ENCODE results near the gene MTF2.
"Not testable (repeated sequence)": the region's sequence is repeated elsewhere in the genome, so short reads cannot be mapped to it uniquely, and the experiment has no call there.

Gene MTF2

DNA sequence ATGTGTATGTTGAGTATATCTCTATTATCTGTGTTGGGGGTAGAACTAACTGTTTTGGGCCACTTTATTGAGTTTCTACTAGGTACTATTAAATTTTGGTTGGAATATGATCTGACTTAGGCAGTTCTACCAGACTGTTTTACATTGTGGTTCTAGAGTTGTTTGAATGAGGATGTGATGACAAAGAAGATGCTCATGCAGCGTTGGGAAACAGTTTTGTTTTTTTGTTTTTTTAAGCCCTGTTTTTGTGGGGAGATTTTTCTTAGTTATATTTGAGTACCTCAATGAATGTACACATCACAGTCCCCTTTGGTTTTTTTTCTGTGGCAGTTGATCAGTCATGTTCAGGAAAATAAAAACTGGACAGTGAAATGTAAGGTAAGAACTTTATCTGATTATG, 61.0 kb downstream of the MTF2 start:
- DNase-seq (ENCODE audit: low read depth, low spot score): no peak

DNA sequence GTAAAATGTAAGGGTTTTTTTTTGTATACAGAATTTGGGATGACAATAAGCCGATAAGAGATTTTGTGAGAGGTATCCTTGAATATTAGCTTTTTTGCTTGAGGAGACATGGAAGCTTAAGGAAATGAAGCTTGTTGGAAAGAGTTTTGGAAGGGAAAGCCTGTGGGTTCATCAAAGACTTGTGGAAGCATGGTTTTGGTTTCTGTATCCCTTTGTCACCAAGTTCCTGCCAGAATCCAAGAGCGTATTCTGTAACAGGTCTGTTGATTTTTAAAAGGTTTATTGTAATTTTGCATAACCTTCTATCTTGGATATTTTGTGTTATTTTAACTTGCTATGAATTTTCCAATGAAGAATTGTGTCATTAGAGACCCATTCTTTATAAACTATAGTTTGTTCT, 63.1 kb downstream of the MTF2 start:
- no peak for DNase-seq (ENCODE audit: low read depth, low spot score)

DNA sequence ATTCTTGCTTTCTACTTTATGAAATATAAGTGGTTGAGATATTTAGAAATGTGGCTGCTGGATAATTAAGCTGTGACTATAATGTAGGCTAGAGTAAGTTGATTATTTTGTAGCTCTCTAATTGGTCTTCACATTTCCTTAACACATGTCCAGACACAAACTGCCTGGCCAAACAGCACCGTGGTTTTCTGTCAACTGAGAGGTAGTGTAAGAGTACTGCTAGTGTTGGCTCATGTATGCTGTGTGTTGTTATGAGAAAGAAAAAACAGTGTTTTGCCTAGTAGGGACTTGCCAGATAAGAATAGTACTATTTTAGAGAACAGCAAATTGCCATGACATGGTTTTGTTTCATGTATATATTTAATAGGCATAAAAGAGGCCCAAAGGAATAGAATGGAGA, 64.1 kb downstream of the MTF2 start:
- DNase-seq (ENCODE audit: low read depth, low spot score): no peak

DNA sequence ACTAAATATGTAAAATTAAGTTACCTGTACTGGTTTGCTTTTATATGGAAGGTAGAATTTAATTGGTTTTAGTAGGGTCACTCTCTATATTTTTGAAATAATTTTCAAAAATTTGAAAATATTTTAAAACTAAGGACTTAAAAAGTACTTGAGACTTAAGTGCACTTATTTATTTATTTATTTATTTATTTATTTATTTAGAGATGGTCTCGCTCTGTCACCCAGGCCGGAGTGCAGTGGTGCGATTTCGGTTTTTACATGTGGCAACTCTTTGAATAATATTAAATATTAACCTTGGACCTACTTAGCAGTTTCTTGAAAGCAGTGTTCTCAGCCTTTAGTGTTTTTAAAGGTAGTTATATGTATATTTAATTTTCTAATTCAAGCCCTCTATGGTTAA, 64.7 kb downstream of the MTF2 start:
- no peak for DNase-seq (ENCODE audit: low read depth, low spot score)

DNA sequence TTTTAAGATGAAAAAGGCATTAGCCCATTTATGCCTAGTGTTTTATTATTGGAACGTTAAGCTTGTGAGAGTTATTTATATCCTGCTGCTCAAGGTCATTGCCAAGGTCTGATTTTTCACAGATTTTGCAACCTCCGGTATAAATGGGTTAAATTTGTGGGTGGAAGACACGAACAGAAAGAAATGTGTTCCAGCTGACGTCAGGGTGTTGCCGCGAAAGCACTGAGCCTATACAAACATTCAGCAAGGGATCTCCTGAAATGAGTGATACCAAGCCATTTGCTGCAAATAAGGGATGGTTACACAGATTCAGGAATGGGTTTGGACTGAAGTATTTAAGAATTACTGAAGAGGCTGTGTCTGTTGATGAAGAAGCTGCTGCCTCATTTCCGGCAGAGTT, 68.9 kb downstream of the MTF2 start:
- no peak for DNase-seq (ENCODE audit: low read depth, low spot score)

DNA sequence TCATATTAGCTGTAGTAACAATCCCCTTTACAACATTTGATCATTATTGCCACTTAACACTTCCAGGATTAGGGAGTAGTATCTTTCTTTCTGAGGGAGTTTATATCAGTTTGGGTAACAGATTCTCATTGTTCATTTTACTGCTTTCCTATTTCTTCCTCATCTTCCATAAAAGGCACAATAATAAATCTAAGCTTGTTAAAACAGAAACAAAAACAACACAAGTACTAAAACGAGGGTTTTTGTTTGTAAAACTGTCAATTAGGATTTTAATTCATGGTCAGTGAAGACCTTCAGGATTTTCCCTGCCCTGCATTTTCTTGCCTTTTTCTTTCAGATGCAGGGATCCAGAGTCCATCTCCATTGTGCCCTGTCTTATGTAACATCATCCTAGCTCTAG, 71.6 kb downstream of the MTF2 start:
- no peak for DNase-seq (ENCODE audit: low read depth, low spot score)

DNA sequence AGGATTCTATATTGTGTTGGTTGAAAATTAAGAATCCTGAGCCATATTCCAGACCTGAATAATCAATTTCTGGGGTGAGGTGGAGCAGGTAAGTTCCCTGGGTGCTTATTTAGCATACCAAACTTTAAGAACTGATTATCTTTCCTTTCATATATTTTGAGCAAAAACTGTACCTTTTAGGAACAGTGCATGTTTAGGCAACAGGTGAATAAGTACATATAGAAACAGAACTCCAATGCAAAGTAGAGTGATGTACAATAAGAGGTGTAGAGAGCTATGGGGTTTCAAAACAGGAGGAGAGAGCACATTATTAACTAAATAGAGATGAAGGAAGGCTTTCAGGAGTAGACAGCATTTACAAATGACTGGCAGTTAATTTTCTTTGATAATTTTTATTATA, 72.4 kb downstream of the MTF2 start:
- DNase-seq (ENCODE audit: low read depth, low spot score): no peak

DNA sequence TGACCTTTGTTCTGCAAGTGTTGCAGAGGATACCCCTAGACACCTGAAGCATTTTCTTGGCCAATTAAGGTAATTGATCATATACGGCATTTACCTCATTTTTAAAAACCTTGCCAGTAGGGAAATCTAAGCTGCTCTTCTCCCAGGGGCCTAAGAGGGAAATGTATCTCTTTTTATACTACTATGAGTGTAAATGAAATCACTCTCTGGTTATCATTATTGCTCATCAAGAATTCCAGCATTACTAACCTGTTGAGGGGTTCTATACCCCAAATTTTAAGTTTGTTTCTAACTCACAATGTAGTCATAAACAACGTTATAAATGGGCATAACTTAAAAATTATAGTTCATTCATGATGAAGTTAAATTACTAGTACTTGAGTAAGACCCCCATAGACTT, 73.8 kb downstream of the MTF2 start:
- DNase-seq (ENCODE audit: low read depth, low spot score): no peak

DNA sequence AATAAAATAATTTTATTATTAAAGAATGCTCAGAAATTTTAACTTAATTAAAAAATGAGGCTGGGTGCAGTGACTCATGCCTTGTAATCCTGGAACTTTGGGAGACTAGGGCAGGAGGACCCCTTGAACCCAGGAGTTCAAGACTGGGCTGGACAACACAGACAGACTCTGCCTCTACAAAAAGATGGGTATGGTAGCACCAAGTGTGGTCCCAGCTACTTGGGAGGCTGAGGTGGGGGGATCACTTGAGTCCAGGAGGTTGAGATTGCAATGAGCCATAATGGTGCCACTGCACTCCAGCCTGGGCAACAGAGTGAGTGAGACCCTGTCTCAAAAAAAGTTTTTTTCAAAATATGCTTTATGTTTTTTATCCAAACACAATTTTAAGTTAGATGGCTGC, 75.8 kb downstream of the MTF2 start:
- no peak for DNase-seq (ENCODE audit: low read depth, low spot score)

DNA sequence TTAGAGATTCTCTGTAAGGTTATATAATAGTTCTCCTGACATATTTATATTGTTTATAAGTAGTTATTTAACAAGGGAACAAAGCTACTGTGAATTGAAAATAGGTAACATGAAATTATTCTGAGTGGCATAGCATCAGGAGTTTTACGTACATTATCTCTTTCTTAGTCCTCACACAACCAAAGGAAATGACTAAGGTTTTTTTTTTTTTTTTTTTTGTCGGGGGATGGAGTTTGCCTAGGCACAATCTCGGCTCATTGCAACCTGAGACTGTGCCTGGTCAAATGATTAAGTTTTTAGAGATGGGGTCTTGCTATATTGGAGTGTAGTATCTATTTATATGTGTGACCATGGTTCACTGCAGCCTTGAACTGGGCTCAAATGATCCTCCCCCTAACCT, 76.3 kb downstream of the MTF2 start:
- no peak for DNase-seq (ENCODE audit: low read depth, low spot score)

DNA sequence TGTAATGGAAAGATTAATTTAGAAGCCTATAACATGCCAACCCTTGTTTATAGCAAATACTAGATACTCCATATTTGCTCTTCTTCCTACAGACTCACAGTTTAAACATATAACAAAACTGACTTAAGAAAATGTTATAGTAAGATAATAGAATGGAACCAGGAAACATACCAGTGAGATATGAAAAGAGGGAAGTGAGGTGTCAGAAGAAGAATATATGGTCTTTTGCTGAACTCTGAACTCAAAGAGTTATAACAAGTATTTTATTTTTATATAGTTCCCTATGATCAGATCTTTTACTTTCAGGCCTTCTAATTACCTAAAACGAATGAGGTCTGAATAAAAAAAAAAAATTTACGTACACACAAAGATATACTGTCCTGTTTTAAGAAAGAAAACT, 80.3 kb downstream of the MTF2 start:
- DNase-seq (ENCODE audit: low read depth, low spot score): no peak

DNA sequence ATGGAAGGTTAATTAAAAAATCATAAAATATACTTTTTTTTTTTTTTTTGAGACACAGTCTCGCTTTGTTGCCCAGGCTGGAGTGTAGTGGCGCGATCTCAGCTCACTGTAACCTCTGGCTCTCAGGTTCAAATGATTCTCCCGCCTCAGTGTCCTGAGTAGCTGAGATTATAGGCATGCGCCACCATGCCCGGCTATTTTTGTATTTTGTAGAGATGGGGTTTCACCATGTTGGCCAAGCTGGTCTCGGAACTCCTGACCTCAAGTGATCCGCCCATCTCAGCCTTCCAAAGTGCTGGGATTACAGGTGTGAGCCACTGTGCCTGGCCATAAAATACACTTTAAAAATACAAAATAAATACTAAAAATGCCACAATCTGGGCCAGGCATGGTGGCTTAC, 84.2 kb downstream of the MTF2 start:
- not testable (repeated sequence) for DNase-seq (ENCODE audit: low read depth, low spot score)

DNA sequence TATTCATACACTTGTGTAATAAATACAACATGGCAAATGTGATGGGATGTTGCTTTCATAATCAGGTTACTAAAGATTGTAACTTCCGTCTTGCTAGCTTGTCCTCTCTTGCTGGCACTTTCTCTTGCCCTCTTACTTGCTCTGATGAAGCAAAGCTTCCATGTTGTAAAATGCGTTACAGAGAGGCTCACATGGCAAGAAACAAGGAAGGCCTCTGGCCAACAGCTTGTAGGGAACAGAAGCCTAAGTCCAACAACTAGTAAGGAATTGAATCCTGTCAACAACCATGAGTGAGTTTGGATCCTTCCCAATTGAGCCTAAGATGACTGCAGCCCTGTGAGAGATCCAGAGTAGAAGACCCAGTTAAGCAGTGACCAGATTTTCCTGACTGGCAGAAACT, 85.7 kb downstream of the MTF2 start:
- no peak for DNase-seq (ENCODE audit: low read depth, low spot score)

DNA sequence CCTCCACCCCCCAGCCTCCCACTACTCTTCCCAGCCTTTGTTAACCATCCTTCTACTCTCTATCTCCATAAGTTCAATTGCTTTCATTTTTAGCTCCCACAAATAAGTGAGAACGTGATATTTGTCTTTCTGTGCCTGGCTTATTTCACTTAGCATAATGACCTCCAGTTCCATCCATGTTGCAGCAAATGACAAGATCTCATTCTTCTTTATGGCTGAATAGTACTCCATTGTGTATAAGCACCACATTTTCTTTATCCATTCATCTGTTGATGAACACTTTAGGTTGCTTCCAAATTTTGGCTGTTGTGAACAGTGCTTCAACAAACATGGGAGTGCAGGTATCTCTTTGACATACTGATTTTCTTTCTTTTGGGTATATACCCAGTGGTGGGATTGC, 86.8 kb downstream of the MTF2 start:
- not testable (repeated sequence) for DNase-seq (ENCODE audit: low read depth, low spot score)

DNA sequence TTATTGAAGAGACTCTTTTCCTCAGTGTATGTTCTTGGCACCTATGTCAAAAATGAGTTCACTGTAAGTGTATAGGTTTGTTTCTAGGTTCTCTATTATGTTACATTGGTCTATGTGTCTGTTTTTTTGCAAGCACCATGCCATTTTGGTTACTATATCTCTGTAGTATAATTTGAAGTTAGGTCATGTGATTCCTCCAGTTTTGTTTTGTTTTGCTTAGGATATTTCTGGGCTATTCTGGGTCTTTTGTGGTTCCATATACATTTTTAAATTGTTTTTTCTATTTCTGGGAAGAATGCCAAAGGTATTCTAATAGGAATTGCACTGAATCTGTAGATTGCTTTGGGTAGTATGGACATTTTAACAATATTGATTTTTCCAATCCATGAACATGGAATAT, 87.9 kb downstream of the MTF2 start:
- DNase-seq (ENCODE audit: low read depth, low spot score): no peak

DNA sequence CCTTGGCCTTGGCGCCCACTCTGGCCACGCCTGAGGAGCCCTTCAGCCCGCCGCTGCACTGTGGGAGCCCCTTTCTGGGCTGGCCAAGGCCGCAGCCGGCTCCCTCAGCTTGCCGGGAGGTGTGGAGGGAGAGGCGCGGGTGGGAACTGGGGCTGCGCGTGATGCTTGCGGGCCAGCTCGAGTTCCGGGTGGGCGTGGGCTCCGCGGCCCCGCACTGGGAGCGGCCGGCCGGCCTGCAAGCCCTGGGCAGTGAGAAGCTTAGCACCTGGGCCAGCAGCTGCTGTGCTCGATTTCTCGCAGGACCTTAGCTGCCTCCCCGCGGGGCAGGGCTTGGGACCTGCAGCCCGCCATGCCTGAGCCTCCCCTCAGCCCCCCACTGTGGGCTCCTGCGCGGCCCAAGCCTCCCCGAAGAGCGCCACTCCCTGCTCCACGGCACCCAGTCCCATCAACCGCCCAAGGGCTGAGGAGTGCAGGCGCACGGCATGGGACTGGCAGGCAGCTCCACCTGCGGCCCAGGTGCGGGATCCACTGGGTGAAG, 91.1 kb downstream of the MTF2 start:
- DNase-seq (ENCODE audit: low read depth, low spot score): not testable (repeated sequence)

DNA sequence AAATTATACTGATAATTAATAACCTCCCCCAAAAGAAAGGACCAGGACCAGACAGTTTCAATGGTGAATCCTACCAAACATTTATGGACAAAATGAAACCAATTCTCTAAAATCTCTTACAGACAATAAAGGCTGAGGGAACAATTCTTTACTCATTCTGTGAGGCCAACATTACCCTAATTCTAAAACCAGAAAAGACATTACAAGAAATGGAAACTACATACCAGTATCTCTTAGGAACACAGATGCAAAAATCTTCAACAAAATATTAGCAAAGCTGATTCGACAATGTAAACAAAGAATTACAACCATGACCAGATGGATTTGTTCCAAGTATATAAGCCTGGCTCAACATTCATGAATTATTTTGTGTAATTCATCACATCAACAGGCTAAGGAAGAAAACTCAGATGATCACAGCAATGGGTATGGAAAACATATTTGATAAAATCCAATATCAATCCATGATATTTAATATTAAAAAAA, 92.5 kb downstream of the MTF2 start:
- DNase-seq (ENCODE audit: low read depth, low spot score): no peak

DNA sequence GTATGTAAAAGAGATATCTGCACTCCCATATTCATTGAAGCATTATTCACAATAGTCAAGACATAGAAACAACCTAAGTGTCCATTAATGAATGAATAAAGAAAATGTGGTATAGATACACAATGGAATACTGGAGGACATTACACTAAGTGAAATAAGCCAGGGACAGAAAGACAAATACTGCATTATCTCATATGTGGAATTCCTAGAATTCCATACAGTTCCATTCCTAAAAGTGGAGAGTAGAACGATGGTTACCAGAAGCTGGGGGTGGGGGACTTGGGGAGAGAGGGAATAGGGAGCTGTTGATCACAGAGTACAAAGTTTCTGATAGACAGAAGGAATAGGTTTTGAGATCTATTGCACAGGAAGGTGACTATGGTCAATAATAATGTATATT, 93.7 kb downstream of the MTF2 start:
- no peak for DNase-seq (ENCODE audit: low read depth, low spot score)

DNA sequence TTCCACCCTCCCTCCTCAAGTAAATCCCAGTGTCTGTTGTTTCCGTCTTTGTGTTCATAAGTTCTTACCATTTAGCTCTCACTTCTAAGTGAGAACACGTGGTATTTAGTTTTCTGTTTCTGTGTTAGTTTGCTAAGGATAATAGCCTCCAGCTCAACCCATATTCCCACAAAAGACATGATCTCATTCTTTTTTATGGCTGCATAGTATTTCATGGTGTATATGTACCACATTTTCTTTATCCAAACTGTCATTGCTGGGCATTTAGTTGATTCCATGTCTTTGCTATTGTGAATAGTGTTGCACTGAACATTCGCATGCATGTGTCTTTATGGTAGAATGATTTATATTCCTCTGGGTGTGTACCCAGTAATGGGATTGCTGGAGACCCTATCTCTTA, 95.6 kb downstream of the MTF2 start:
- not testable (repeated sequence) for DNase-seq (ENCODE audit: low read depth, low spot score)

DNA sequence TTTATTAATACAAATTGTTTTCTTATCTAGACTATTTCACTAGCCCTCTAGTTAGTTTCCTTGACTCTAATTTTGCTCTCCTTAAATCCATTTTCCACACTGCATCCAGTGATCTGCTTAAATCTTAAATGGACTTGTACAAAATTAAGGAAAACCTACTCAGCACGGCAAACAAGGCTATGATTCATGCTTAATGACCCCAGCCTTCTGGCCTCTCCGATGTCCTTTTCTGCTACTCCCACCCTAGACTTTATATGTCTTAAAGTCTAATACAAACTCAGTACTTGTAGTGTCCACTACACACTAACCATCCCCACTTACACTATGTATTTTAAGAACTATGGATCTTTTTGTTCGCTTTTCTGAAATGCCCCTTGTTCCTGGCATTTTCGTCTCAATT, 98.9 kb downstream of the MTF2 start:
- no peak for DNase-seq (ENCODE audit: low read depth, low spot score)

DNA sequence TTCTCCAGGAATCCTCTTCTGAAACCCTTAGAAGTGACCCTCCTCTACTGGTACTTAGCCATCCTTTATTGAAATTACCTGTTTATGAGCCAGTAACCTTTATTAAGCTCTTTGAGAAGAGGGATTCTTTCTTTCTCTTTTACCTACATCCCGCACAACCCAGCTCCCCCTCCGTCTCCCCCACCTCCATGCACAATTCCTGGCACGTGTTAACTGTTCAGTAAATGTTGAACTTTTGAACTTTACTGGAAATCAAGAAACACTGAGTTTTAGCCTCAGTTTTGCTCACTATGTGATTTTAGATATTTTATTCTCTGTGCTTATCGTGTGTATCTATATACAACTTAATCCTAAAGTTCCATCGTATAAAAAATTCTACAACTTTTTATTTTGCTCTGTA, 99.3 kb downstream of the MTF2 start:
- DNase-seq (ENCODE audit: low read depth, low spot score): no peak

DNA sequence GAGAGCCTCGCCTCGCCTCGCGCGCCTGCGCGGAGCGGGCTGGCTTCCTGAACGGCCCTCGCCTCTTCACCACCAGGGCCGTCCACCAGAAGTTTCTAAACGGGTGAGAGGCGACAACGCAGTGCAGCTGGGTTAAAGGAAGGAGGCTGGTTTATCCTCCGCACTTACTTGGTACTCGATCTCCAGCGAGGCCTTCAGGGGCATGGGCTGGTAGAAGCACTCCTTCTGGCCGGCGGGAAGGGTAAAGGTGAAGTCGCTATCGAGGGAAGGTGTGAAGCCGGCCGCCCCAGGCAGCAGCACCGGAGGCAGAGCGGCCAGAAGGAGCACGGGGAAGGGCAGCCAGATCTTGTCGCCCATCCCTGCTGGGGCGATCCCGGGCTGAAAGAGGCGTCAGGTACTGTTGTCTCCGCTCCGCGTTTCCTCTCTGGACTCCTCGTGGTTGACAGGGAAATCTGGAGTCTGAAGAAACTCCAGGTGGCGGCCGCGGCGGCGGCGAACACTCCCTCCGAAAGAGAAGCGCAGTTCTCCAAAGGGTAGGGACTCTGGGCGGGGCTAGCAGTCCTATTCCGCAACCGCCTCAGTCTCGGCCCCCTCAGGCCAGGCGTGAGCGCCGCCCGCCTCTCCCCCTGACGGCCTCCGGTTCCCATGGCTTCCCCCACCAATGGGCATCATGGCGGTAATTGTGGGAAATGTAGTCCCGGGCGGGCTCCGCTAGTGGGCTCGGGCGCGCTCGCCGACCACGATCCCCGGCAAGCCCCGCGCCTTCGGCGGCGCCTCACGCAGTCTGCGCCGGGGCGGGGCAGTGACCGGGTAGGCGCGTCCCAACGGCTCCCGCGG, 101.0 kb downstream of the MTF2 start, which contains the start of gene TMED5:
Gene TMED5 (minus strand): TSS at position 528 of the 837 bp plus-strand sequence. CDS start 171 bp downstream, at position 357.
- peak; percentile 84 for DNase-seq (ENCODE audit: low read depth, low spot score)

All from activated naive CD8-positive, alpha-beta T cell treated with anti-CD3 and anti-CD28 coated beads, Interleukin-2, amount 50 U/mL, for 16 hours (primary cell).